Cerebellar cortex (tissue), 1 donor: ENCODE data around the gene EDNRA.

Experiments used
- DNase-seq: peaks from one replicate; pipeline ENCODE4 v3.0.0-alpha.2; 2015; ENCODE audit warnings: low spot score

Gene EDNRA

GRCh38 chr4:147498031-147498660 is 17.2 kb downstream of the EDNRA start:
- DNase-seq, result no peak

- DNase-seq, result no peak
Observed at GRCh38 chr4:147508346-147508745, 27.4 kb downstream of the EDNRA start.

DNA sequence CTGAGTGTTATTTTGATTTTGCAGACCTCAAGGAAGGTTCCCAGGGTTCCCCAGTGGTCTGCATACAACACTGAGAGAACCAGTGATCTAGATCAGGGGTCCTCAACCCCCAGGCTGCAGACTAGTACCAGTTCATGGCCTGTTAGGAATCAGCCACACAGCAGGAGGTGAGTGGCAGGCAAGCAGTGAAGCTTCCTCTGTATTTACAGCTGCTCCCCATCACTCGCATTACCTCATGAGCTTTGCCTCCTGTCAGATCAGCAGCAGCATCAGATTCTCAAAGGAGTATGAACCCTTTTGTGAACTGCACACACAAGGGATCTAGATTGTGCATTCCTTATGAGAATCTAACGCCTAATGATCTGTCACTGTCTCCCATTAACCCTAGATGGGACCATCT is 28.5 kb downstream of the EDNRA start:
- no peak for DNase-seq

DNA sequence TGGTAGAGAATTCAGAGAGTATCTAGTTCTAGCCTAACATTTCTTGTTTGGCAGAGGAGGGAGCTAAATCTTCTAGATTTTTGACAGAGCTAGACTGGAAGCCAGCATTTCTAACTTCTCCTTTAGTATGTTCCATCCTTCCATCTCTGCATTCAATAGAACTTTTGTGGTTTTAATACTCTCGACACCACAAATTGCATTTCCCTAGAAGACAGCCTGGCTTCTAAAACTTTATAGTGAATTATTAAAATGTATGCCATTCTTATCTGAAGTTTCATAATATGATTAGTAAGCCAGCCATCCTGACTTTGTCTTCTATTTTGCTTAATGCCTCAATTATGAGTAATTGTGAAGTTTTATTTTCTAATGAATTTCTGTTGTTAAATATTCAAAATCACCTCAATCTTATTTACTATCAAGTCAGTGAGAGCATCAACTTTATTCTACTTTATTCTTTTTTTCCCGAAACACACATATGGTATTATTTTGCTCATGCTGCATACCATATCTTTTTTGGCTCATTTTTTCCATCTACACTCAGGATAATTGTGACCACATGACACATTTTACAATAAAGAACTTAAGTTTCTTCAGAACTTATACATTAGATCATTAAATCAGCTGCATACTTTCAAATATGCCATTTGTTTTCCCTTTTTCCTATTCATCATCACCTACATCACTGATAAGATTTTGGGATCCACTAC is 30.2 kb downstream of the EDNRA start:
- DNase-seq, result no peak

DNA sequence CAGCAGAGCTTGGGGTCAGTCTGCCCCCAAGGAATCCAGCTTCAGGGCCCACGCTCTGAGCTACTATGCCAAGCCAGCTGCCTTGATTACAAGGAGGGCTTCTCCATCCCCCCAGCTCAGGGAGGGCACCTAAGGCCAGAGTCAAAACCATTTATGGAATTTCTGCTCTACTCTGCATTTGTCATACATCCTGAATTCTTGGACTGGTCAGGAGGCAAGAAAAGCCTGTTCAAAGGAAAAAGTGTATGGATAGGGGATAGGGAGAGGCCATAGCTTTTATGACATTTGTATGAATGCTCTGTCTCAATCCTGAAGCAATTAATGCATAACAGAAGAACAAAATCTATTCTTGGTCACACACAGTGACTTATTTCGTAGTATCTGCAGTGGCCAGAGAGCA is 32.2 kb downstream of the EDNRA start:
- no peak for DNase-seq

GRCh38 chr4:147513952-147514351 is 33.1 kb downstream of the EDNRA start:
- no peak for DNase-seq

DNA sequence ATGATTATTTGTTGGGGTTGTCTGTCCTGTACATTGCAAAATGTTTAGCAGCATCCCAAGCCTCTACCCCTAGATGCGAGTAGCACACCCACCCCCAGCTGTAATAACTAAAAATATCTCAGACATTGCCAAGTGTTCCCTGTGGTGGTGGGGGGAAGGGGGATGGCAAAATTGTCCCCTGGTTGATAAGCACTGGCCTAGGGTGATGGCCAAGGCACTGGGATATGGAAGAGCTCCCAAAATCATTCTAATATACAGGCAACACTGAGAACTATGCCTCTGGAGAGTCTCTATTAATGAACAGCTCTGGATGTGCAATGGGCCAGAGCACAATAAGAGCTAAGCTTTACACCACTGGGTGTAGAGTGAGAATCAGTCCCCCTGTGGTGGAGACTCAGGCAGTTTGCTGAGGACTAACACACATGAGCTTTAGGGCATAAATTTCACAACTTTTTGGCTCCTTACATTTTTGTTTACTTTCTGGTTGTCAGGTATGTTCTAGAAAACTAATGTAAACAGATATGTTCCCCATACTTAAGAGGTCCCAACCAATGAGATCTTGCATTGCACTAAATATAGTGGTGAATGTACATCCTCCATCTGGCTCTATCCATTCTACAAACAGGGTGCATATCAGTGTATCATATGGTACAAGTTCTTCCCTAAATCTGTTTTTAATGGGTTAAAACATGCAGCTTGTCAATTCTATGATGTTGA is 34.5 kb downstream of the EDNRA start:
- DNase-seq, result no peak

- no peak for DNase-seq
Observed at GRCh38 chr4:147516133-147516532, 35.2 kb downstream of the EDNRA start.

DNA sequence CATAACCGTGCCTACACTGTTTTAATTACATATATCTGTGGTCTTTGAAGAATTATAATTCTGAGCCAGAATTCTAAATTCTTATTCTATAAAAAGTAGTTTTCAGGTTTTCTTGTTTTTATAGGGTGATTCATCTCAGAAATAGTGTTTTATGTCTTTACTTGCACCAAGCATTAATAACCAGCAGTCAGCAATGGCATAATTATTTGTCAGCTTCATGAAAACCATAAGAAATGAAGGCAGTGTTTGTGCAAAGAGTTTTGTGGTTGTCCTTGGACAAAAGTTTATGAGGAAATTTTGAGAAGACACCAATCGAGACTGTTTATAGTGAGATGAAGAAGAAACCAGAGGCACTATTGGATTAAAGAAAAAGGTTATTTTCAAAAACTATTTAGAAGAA is 37.2 kb downstream of the EDNRA start:
- DNase-seq, result no peak

DNA sequence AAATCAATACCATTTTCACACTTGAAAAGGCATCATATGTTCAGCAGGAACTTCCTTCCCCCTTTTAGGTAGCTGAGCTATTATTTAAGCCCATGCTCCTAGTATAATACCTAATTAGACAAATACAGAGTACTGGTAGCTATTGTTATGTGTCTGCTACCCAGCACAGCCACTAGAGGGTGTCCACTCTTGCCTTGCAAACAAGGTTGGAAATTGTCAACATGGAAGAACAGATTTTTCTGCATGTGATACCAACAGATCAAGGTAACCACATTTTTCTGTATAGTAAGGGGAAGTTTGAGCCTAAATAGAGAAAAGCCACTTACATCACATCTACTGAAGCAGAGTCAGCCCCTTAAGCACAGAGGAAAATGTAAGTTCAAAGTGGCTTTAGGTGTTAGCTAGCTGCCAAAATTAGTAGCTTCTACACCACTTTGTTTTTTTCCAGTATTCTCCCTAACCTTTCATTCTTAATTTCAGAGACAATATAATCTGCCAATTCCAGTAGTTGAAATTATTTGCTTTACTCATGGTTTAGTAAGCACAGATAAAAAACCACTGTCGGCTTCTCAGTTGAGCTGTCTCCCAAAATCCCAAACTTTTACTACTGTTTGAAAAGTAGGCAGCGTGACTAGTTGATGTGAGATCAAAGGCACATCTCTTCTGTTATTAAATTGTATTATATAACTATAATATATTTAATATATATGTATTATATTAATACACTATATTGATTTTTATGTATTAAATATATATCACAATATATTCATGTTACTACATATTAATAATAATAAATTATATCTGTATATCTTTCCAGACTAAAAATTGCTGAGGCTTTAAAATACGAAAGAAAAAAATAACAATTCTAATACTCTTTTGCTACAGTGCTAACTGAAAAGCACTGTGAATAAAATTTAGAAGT is 38.2 kb downstream of the EDNRA start:
- DNase-seq, result peak; percentile 48

GRCh38 chr4:147524601-147525000 is 43.7 kb downstream of the EDNRA start:
- DNase-seq, result no peak

GRCh38 chr4:147525494-147526271 is 44.8 kb downstream of the EDNRA start:
- no peak for DNase-seq

GRCh38 chr4:147526272-147526654 is 45.4 kb downstream of the EDNRA start:
- DNase-seq, result no peak

DNA sequence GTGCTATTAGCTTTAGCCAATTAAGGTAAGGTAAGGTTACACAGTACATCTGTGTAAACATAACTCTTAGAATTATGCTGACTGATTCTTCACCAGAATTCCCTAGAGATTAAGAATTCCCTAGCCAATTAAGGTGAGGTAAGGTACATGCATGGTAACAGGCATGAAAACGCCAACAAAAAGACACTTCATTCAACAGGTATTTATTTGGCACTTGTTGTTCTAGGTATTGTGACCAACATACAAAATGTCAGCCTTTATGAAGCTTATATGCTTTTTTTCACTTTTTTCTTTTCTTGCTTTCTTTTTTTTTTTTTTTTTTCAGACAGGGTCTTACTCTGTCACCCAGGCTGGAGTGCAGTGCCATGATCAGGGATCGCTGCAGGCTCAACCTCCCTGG is 47.2 kb downstream of the EDNRA start:
- DNase-seq, result no peak

DNA sequence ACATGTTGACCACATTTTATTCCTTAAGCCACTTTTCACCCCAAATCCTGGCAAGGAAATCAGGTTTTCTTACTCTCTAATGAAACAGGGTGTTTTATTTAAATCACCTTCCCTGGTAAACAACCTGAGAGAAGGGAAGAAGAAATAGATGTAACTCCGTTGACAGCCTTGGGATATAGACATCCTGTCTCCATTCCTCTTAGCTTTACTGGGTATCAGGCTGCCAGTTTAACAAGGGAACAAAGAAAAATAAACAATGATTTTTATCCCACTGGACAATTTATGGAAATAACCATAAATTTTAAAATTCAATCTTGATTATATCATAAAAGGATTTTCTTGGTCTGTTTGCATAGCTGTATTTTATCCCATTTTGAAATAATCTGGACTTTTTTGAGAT is 49.2 kb downstream of the EDNRA start:
- no peak for DNase-seq

GRCh38 chr4:147530723-147531122 is 49.8 kb downstream of the EDNRA start:
- no peak for DNase-seq

DNA sequence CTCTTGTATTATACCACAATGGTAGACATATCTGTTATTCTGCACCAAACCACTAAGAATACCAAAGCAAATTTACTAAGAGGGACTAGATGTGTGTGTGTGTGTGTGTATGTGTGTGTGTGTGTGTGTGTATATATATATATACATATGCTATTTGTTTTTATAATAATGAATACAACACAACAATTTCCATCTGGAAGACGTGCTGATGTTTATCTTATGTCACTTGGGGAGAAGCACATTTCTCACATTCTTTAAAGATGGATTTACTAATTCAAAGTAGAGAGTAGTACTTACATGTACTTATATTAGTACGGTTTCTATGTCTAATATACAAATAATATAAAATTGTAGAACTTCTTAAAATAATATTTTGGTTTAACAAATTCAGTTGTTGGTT is 52.0 kb downstream of the EDNRA start:
- DNase-seq, result no peak

- no peak for DNase-seq
Observed at GRCh38 chr4:147533331-147533730, 52.4 kb downstream of the EDNRA start.

- DNase-seq, result no peak
Observed at GRCh38 chr4:147535124-147535523, 54.2 kb downstream of the EDNRA start.

DNA sequence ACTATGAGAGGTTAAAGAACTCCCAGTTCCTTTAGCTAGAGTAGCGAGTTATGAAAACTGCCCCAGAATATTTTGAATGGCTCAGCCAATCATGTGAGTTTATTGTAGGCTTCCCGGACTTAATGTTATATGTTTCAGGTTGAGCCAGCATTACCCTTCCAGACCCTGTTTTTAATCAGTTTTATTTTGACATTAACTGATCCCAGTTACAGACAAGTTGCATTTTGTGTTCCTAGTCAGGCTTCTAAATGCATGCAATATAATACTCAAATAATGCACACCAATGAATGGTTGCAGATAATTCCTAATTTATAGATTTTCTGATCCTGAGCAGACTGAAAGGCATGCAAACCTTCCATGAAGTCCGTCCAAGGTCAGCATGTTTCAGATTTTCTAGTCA is 57.8 kb downstream of the EDNRA start:
- no peak for DNase-seq

GRCh38 chr4:147539959-147540358 is 59.1 kb downstream of the EDNRA start:
- no peak for DNase-seq
